ENCODE measurements around the gene KCNIP3.
"Not testable (repeated sequence)": the region's sequence is repeated elsewhere in the genome, so short reads cannot be mapped to it uniquely, and the experiment has no call there.

KCNIP3 gene

GRCh38 chr2:95415561-95415960 is 118.4 kb downstream of the KCNIP3 start:
- not testable (repeated sequence) for H3K9me3 ChIP-seq (ENCODE audit: control insufficient read depth, insufficient read depth, low read length); H3K27ac ChIP-seq (ENCODE audit: low read length); H3K36me3 ChIP-seq (ENCODE audit: control insufficient read depth, insufficient read depth, low read length); DNase-seq (ENCODE audit: low read depth, low spot score); H3K27me3 ChIP-seq (ENCODE audit: control insufficient read depth, insufficient read depth, low read length); H3K4me1 ChIP-seq (ENCODE audit: control insufficient read depth, insufficient read depth, low read length); H3K4me3 ChIP-seq (ENCODE audit: low read length)
- WGBS (ENCODE audit: insufficient coverage, insufficient read length): no CpG with 5 or more reads among the region's 16 CpGs

- DNase-seq (ENCODE audit: low read depth, low spot score); H3K9me3 ChIP-seq (ENCODE audit: control insufficient read depth, insufficient read depth, low read length); H3K4me3 ChIP-seq (ENCODE audit: low read length); H3K36me3 ChIP-seq (ENCODE audit: control insufficient read depth, insufficient read depth, low read length); H3K27me3 ChIP-seq (ENCODE audit: control insufficient read depth, insufficient read depth, low read length); H3K4me1 ChIP-seq (ENCODE audit: control insufficient read depth, insufficient read depth, low read length); H3K27ac ChIP-seq (ENCODE audit: low read length): not testable (repeated sequence)
- no CpG with 5 or more reads among the region's 30 CpGs for WGBS (ENCODE audit: insufficient coverage, insufficient read length)
These were observed 130.2 kb downstream of the KCNIP3 start for GRCh38 chr2:95427196-95427867.

- H3K4me3 ChIP-seq (ENCODE audit: low read length); H3K9me3 ChIP-seq (ENCODE audit: control insufficient read depth, insufficient read depth, low read length); H3K27me3 ChIP-seq (ENCODE audit: control insufficient read depth, insufficient read depth, low read length); DNase-seq (ENCODE audit: low read depth, low spot score); H3K36me3 ChIP-seq (ENCODE audit: control insufficient read depth, insufficient read depth, low read length); H3K27ac ChIP-seq (ENCODE audit: low read length); H3K4me1 ChIP-seq (ENCODE audit: control insufficient read depth, insufficient read depth, low read length): not testable (repeated sequence)
- WGBS (ENCODE audit: insufficient coverage, insufficient read length): no CpG with 5 or more reads among the region's 8 CpGs
These were observed 132.8 kb downstream of the KCNIP3 start for GRCh38 chr2:95429748-95430467.

- not testable (repeated sequence) for H3K4me1 ChIP-seq (ENCODE audit: control insufficient read depth, insufficient read depth, low read length); H3K27me3 ChIP-seq (ENCODE audit: control insufficient read depth, insufficient read depth, low read length); H3K36me3 ChIP-seq (ENCODE audit: control insufficient read depth, insufficient read depth, low read length); DNase-seq (ENCODE audit: low read depth, low spot score); H3K4me3 ChIP-seq (ENCODE audit: low read length); H3K9me3 ChIP-seq (ENCODE audit: control insufficient read depth, insufficient read depth, low read length); H3K27ac ChIP-seq (ENCODE audit: low read length)
- no CpG with 5 or more reads among the region's 4 CpGs for WGBS (ENCODE audit: insufficient coverage, insufficient read length)
These were observed 136.2 kb downstream of the KCNIP3 start for GRCh38 chr2:95433373-95433772.

GRCh38 chr2:95433973-95434372 is 136.8 kb downstream of the KCNIP3 start:
- not testable (repeated sequence) for H3K4me1 ChIP-seq (ENCODE audit: control insufficient read depth, insufficient read depth, low read length); H3K36me3 ChIP-seq (ENCODE audit: control insufficient read depth, insufficient read depth, low read length); H3K27me3 ChIP-seq (ENCODE audit: control insufficient read depth, insufficient read depth, low read length); H3K9me3 ChIP-seq (ENCODE audit: control insufficient read depth, insufficient read depth, low read length); H3K4me3 ChIP-seq (ENCODE audit: low read length); H3K27ac ChIP-seq (ENCODE audit: low read length); DNase-seq (ENCODE audit: low read depth, low spot score)
- no CpG with 5 or more reads among the region's 2 CpGs for whole genome bisulfite sequencing (ENCODE audit: insufficient coverage, insufficient read length)

GRCh38 chr2:95434507-95435076 is 137.4 kb downstream of the KCNIP3 start:
- not testable (repeated sequence) for H3K4me1 ChIP-seq (ENCODE audit: control insufficient read depth, insufficient read depth, low read length); H3K9me3 ChIP-seq (ENCODE audit: control insufficient read depth, insufficient read depth, low read length); H3K27me3 ChIP-seq (ENCODE audit: control insufficient read depth, insufficient read depth, low read length); DNase-seq (ENCODE audit: low read depth, low spot score); H3K4me3 ChIP-seq (ENCODE audit: low read length); H3K36me3 ChIP-seq (ENCODE audit: control insufficient read depth, insufficient read depth, low read length); H3K27ac ChIP-seq (ENCODE audit: low read length)
- no CpG with 5 or more reads among the region's 3 CpGs for WGBS (ENCODE audit: insufficient coverage, insufficient read length)

GRCh38 chr2:95435162-95435871 is 138.2 kb downstream of the KCNIP3 start:
- H3K4me1 ChIP-seq (ENCODE audit: control insufficient read depth, insufficient read depth, low read length); DNase-seq (ENCODE audit: low read depth, low spot score); H3K9me3 ChIP-seq (ENCODE audit: control insufficient read depth, insufficient read depth, low read length); H3K27ac ChIP-seq (ENCODE audit: low read length); H3K36me3 ChIP-seq (ENCODE audit: control insufficient read depth, insufficient read depth, low read length); H3K27me3 ChIP-seq (ENCODE audit: control insufficient read depth, insufficient read depth, low read length); H3K4me3 ChIP-seq (ENCODE audit: low read length): not testable (repeated sequence)
- WGBS (ENCODE audit: insufficient coverage, insufficient read length): no CpG with 5 or more reads among the region's 30 CpGs

Data from iPS DF 6.9 (cell line).